Activated naive CD4-positive, alpha-beta T cell treated with anti-CD3 and anti-CD28 coated beads, Interleukin-2, amount 50 U/mL, for 24 hours (primary cell): ENCODE measurements around the gene HSDL2.

Experiments used
- H3K27ac Mint-ChIP-seq: one replicate; pipeline ENCODE4 v1.8.0; 2021; ENCODE audit warnings: mild to moderate bottlenecking, mixed read lengths
- H3K27me3 Mint-ChIP-seq: one replicate; pipeline ENCODE4 v1.8.0; 2021; ENCODE audit warnings: mixed read lengths
- H3K36me3 Mint-ChIP-seq: one replicate; pipeline ENCODE4 v1.8.0; 2021; ENCODE audit warnings: mixed read lengths
- H3K4me1 Mint-ChIP-seq: one replicate; pipeline ENCODE4 v1.8.0; 2021; ENCODE audit warnings: mixed read lengths
- H3K4me3 Mint-ChIP-seq: one replicate; pipeline ENCODE4 v1.8.0; 2021; ENCODE audit warnings: mild to moderate bottlenecking, mixed read lengths
- H3K9me3 Mint-ChIP-seq: one replicate; pipeline ENCODE4 v1.8.0; 2021; ENCODE audit warnings: mixed read lengths

Gene HSDL2

GRCh38 chr9:112487008-112487798 lies 107.3 kb downstream of the HSDL2 start:
- no peaks in the 10 kb centered on the region for H3K9me3 Mint-ChIP-seq
- peak overlapping the region; percentile 96 for H3K4me3 Mint-ChIP-seq
- H3K27me3 Mint-ChIP-seq: no peaks in the 10 kb centered on the region
- peaks cover 51% of the 10 kb centered on the region for H3K4me1 Mint-ChIP-seq
- peaks cover under 1% of the 10 kb centered on the region for H3K36me3 Mint-ChIP-seq
- H3K27ac Mint-ChIP-seq: peak overlapping the region; percentile 65

GRCh38 chr9:112487799-112488340 lies 108.0 kb downstream of the HSDL2 start:
- Mint-ChIP-seq H3K27me3 (no peaks in the 10 kb centered on the region), H3K4me3 (peak overlapping the region; percentile 96), H3K9me3 (no peaks in the 10 kb centered on the region), H3K36me3 (peaks cover 3% of the 10 kb centered on the region), H3K27ac (peak overlapping the region; percentile 65), H3K4me1 (peaks cover 53% of the 10 kb centered on the region)

- Mint-ChIP-seq H3K27me3 (no peaks in the 10 kb centered on the region), H3K4me1 (peaks cover 53% of the 10 kb centered on the region), H3K27ac (no peak overlapping the region), H3K9me3 (peaks cover 7% of the 10 kb centered on the region), H3K4me3 (no peak overlapping the region), H3K36me3 (peaks cover 13% of the 10 kb centered on the region)
These were observed 109.2 kb downstream of the HSDL2 start for GRCh38 chr9:112489039-112489546.

GRCh38 chr9:112489876-112490666 lies 110.2 kb downstream of the HSDL2 start:
- H3K36me3 Mint-ChIP-seq: peaks cover 22% of the 10 kb centered on the region

GRCh38 chr9:112493393-112494137 lies 113.7 kb downstream of the HSDL2 start:
- H3K9me3 Mint-ChIP-seq: peaks cover 7% of the 10 kb centered on the region
- no peaks in the 10 kb centered on the region for H3K27me3 Mint-ChIP-seq
- no peak overlapping the region for H3K27ac Mint-ChIP-seq
- no peak overlapping the region for H3K4me3 Mint-ChIP-seq
- H3K4me1 Mint-ChIP-seq: peaks cover 33% of the 10 kb centered on the region
- H3K36me3 Mint-ChIP-seq: peaks cover 29% of the 10 kb centered on the region

More at GRCh38 chr9:112489876-112490666, 110.2 kb downstream of the HSDL2 start:
- Mint-ChIP-seq H3K4me1 (peaks cover 53% of the 10 kb centered on the region), H3K27ac (no peak overlapping the region), H3K27me3 (no peaks in the 10 kb centered on the region), H3K4me3 (no peak overlapping the region), H3K9me3 (peaks cover 7% of the 10 kb centered on the region)

- Mint-ChIP-seq H3K36me3 (peaks cover 33% of the 10 kb centered on the region), H3K27ac (no peak overlapping the region), H3K4me3 (no peak overlapping the region), H3K27me3 (no peaks in the 10 kb centered on the region), H3K4me1 (peaks cover 28% of the 10 kb centered on the region), H3K9me3 (peaks cover 11% of the 10 kb centered on the region)
These were observed 114.2 kb downstream of the HSDL2 start for GRCh38 chr9:112494153-112494552.

GRCh38 chr9:112495614-112496013 lies 115.7 kb downstream of the HSDL2 start:
- H3K9me3 Mint-ChIP-seq: peaks cover 11% of the 10 kb centered on the region
- H3K27me3 Mint-ChIP-seq: no peaks in the 10 kb centered on the region
- no peak overlapping the region for H3K27ac Mint-ChIP-seq
- no peak overlapping the region for H3K4me3 Mint-ChIP-seq
- peaks cover 17% of the 10 kb centered on the region for H3K4me1 Mint-ChIP-seq
- H3K36me3 Mint-ChIP-seq: peaks cover 33% of the 10 kb centered on the region

- no peak overlapping the region for H3K4me3 Mint-ChIP-seq
- no peak overlapping the region for H3K27ac Mint-ChIP-seq
- H3K9me3 Mint-ChIP-seq: peaks cover 11% of the 10 kb centered on the region
- no peaks in the 10 kb centered on the region for H3K27me3 Mint-ChIP-seq
- peaks cover 33% of the 10 kb centered on the region for H3K36me3 Mint-ChIP-seq
- peaks cover 11% of the 10 kb centered on the region for H3K4me1 Mint-ChIP-seq
These were observed 116.3 kb downstream of the HSDL2 start for GRCh38 chr9:112496074-112496722.

- Mint-ChIP-seq H3K27me3 (no peaks in the 10 kb centered on the region), H3K27ac (no peak overlapping the region), H3K36me3 (peaks cover 5% of the 10 kb centered on the region), H3K4me1 (peaks cover 5% of the 10 kb centered on the region), H3K9me3 (peaks cover 4% of the 10 kb centered on the region), H3K4me3 (no peak overlapping the region)
These were observed 120.9 kb downstream of the HSDL2 start for GRCh38 chr9:112500842-112501241.

- Mint-ChIP-seq H3K27ac (no peak overlapping the region), H3K4me3 (no peak overlapping the region), H3K4me1 (peaks cover 5% of the 10 kb centered on the region), H3K36me3 (peaks cover 4% of the 10 kb centered on the region), H3K9me3 (peaks cover 4% of the 10 kb centered on the region), H3K27me3 (no peaks in the 10 kb centered on the region)
These were observed 121.4 kb downstream of the HSDL2 start for GRCh38 chr9:112501287-112501686.

GRCh38 chr9:112502175-112502946 lies 122.5 kb downstream of the HSDL2 start:
- H3K9me3 Mint-ChIP-seq: peaks cover 4% of the 10 kb centered on the region
- H3K27ac Mint-ChIP-seq: no peak overlapping the region
- H3K4me1 Mint-ChIP-seq: no peaks in the 10 kb centered on the region
- H3K27me3 Mint-ChIP-seq: no peaks in the 10 kb centered on the region
- H3K4me3 Mint-ChIP-seq: no peak overlapping the region
- peaks cover 4% of the 10 kb centered on the region for H3K36me3 Mint-ChIP-seq

GRCh38 chr9:112503170-112503569 lies 123.3 kb downstream of the HSDL2 start:
- Mint-ChIP-seq H3K27ac (no peak overlapping the region), H3K4me3 (no peak overlapping the region), H3K4me1 (no peaks in the 10 kb centered on the region), H3K27me3 (no peaks in the 10 kb centered on the region), H3K9me3 (peaks cover 4% of the 10 kb centered on the region), H3K36me3 (peaks cover 4% of the 10 kb centered on the region)

GRCh38 chr9:112505086-112505485 lies 125.2 kb downstream of the HSDL2 start:
- no peaks in the 10 kb centered on the region for H3K36me3 Mint-ChIP-seq
- no peaks in the 10 kb centered on the region for H3K9me3 Mint-ChIP-seq
- no peak overlapping the region for H3K4me3 Mint-ChIP-seq

GRCh38 chr9:112505607-112506006 lies 125.7 kb downstream of the HSDL2 start:
- no peaks in the 10 kb centered on the region for H3K27me3 Mint-ChIP-seq
- no peaks in the 10 kb centered on the region for H3K36me3 Mint-ChIP-seq
- no peak overlapping the region for H3K4me3 Mint-ChIP-seq
- no peaks in the 10 kb centered on the region for H3K9me3 Mint-ChIP-seq
- H3K4me1 Mint-ChIP-seq: no peaks in the 10 kb centered on the region
- H3K27ac Mint-ChIP-seq: no peak overlapping the region

More at GRCh38 chr9:112505086-112505485, 125.2 kb downstream of the HSDL2 start:
- no peaks in the 10 kb centered on the region for H3K27me3 Mint-ChIP-seq
- H3K4me1 Mint-ChIP-seq: no peaks in the 10 kb centered on the region
- H3K27ac Mint-ChIP-seq: no peak overlapping the region
